Stimulated activated CD8-positive, alpha-beta memory T cell treated with anti-CD3 and anti-CD28 coated beads, Interleukin-12 subunit alpha, Interleukin-12 subunit beta, amount 100 ng/mL, for 1 hour (primary cell): ENCODE results near the gene NCAPD3.
"Not testable (repeated sequence)": the region's sequence is repeated elsewhere in the genome, so short reads cannot be mapped to it uniquely, and the experiment has no call there.

ENCODE experiments used
- DNase-seq: peaks from one replicate; pipeline ENCODE4 v3.0.0-alpha.2; 2020; ENCODE audit warnings: low read depth

NCAPD3 gene

DNA sequence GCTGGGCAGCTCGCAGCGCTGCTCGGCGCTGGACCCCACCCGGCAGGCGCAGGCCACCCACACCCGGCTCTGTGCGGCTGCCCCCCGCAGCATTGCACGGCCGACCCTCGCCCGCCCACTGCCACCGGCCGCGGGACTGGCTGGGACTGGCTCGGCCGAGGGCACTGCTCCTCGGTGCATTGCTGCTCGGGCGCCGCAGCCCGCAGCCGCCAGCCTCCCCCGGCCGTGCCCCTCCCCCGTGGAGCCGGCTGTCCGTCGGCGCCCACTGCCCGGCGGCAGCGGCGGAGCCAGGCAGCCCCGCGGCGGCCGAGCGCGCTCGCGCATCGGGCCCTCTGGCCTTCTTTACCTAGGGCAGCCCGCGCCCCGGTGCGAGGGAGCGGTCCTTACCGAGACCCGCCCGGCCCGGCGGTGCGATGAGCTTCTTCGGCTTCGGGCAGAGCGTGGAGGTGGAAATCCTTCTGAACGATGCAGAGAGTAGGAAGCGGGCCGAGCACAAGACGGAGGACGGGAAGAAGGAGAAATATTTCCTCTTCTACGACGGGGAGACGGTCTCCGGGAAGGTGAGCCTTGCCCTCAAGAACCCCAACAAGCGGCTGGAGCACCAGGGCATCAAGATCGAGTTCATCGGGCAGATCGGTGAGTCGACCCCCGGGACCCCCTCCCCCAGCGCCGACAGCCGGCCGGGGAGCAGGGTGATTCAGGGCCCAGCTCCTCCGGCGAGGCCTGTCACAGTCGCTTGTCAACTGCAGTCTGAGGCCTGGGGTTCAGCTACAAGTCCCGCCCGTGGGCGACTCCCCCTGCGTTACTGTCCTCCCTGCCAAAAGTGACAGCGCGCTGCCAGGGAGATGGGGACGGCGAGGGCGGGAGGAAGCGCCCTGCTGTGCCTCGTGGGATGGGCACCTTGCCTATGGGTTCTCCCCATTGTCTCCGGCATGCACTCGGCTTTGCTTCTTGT is 1.2 kb upstream of the NCAPD3 start:
- DNase-seq = peak; percentile 30

DNA sequence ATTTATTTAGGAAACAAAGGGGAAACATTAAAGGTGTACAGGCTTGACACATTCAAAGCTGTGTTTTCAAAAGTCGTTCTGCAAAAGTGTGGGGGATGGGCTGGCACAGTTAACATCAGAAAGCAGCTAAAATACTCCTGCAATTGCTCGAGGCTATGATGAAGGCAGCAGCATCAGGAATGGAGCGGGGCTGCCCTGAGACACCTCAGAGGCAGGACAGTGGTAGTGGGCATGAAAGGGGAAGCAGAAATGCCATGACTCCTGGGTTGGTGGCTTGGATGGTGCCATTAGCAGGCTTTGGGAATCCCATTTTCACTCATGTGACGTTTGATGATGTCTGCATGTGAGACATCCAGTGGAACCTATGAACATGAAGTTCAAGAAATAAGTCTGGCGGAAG is 646 bp downstream of the NCAPD3 start:
- no peak for DNase-seq

DNA sequence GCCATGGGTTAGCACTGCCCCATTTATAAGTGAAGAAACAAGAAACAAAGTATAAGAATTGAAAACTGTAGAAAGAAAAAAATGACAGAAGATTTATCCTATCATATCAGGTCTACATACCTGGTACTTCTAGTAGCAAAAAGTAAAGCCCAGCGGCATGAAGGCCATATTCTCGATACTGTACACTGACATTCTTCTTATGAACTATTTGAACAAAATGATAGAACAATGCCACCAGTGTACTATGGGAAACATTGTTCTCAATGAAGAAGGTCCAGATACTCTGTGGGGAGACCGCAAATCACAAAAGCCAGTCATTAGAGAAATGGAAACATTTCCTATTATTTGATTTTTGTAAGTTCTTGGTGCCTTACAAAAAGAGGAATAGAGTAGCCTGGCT is 7.0 kb downstream of the NCAPD3 start:
- DNase-seq = no peak

DNA sequence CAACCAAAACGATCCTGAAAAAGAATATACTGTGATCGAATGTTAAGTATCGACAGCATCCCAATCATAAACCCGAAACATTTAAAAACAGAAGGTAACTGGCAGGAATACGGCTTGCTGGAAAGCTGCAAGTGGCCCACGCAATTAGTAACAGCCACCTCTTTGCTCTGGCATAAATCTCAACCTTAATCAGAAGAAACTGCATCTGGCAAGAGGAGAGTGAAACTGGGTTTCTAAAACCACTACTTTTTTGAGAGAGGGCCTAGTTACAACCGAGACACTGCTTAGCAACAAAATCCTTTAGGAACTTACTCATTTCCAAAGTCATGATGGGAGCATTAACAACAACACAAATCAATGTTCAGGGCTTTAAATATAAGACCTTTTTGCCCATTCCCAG is 7.9 kb downstream of the NCAPD3 start:
- no peak for DNase-seq

DNA sequence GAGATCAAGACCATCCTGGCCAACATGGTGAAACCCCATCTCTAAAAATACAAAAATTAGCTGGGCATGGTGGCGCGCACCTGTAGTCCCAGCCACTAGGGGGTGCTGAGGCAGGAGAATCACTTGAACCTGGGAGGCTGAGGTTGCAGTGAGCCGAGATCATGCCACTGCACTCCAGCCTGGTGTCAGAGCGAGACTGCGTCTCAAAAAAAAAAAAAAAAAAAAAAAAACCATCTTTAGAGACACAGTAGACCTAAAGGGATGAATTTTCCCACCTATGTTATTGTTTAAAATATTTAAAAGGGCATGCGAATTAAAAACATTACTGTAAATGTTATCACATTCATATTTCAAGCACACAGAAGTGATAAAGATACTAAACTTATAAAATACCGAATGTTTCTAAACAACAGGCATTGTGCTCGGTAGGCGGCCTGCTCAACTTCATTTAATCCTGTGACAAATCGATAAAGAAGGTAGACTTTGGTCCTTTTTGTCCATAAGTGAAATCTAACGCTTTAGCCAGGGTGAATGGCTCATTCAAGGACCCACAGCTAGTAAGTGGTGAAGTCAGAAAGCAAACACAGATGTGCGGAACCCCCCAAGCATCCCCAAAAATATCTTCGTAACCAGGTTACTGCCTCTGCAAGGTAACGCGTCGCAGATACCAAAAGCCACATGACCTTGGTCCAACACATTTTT is 16.1 kb downstream of the NCAPD3 start:
- peak; percentile 44 for DNase-seq

DNA sequence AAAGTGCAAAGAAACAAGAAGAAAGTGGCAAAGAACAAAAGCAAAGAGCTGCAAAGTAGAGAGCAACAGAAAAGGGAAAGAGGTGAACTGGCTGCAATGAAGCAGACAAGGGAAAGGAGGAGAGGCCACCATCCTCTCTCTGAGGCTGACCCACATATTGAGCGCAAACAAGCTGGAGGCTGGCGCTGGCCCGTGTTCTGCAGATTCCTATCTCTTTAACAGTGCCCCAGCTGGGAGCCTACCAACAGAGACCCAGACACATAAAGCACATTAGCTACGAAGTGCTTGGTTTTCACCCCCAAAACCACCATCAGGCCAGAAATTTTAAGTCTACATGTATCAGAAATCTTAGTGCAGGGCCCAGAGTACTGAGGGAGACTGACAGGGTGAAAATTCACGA is 17.6 kb downstream of the NCAPD3 start:
- no peak for DNase-seq

DNA sequence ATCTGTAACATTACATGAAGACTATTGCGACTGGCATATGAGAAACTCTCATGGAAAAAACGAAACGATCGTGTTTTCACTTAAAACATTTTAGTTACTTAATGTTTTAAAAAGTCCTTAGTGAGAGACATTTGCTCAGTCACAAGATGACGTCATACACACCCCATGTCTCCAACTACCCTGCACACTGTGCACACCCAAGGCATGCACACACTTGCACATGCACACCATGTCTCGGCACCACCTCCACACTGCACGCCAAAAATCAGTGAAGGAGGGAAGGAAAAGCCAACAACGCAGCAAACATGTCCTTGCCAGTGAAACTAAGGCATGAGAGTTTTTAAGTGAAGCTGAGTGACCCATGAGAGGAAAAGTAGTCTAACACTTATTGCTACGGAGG is 18.0 kb downstream of the NCAPD3 start:
- DNase-seq = no peak

DNA sequence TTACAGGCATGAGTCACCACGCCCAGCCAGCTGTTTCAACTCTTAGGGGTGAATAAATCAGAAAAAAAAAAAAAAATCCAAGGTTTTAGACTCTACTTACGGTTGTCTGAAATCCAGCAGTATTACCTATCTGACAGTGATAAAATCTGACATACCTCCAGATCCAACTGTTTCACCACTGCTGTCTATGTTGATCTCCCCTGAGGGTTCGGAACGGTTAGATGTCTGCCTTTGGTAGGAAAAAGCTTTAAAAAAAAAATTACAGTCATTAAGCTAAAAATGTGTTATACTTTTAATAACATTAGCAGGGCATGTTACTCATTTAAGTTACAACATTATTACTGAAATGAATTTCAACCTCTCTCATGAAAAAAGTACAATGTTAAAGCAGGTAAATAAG is 21.1 kb downstream of the NCAPD3 start:
- DNase-seq = no peak

DNA sequence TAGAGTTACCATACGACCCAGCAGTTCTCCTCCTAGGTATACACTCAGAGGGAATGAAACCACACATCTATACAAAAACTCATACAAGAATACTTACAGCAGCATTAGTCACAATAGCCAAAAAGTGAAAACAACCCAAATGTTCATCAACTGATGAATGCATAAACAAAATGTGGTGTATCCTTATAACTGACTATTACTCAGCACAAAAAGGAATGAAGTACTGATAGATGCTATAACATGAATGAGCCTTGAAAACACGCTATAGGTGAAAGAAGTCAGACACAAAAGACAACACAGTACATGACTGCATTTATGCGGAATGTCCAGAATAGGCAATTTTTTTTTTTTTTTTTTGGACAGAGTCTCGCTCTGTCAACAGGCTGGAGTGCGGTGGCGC is 23.1 kb downstream of the NCAPD3 start:
- DNase-seq = no peak

DNA sequence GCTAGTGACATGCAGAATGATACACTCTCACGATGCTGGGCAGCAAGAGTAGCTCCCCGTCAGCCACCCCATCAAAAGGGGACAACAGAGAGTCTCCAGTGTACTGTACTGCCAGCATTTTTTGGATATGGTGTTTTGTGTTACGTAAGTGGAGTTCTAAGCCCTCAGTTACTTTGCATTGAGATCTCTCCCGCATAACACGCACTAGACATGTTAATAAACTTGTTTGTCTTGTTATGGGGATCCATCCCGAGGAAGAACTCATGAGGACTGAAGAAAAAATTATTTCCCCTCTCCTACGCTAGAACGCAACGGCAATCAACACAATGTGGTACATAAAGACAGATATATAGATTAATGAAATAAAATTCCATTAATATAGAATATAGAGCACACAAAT is 24.2 kb downstream of the NCAPD3 start:
- DNase-seq = no peak

DNA sequence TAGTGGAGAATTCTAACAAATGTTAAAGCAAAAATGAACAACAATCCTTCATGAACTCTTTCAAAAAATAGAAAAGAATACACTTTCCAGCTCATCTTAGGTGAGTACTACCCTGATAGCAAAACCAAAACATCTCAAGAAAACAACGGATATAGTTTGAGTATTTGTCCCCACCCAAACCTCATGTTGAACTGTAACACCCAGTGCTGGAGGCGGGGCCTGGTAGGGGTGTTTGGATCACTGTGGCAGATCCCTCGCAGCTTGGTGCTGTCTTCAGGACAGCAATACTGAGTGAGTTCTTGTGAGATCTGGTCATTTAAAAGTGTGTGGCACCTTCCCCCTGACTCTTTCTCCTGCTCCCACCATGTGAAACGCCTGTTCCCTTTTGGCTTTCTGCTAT is 27.0 kb downstream of the NCAPD3 start:
- no peak for DNase-seq

DNA sequence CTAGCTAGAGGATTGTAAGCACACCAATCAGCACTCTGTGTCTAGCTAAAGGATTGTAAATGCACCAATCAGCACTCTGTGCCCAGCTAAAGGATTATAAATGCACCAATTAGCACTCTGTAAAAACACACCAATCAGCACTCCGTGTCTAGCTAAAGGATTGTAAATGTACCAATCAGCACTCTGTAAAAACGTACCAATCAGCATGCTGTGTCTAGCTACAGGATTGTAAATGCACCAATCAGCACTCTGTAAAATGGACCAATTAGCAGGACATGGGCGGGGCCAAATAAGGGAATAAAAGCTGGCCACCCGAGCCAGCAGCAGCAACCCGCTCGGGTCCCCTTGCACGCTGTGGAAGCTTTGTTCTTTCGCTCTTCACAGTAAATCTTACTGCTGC is 35.7 kb downstream of the NCAPD3 start:
- DNase-seq = not testable (repeated sequence)

DNA sequence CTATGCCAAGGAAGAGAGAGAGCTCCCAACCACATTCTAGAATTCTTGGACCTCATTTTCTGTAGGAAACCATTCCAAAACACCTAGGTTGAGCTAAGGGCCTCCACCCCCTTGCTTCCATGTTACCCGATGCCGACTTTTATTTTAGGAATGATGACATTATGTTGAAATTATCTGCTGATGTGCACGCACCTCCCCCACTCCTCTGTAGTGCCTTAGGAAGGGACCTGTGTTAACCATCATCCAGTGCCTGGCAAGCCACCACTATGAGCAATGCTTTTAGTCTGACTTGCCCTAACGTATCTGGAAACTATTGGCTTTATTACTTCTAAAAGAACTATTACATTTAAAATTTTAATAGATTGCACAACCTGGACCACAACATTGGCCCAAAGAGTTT is 42.1 kb downstream of the NCAPD3 start:
- DNase-seq = no peak

DNA sequence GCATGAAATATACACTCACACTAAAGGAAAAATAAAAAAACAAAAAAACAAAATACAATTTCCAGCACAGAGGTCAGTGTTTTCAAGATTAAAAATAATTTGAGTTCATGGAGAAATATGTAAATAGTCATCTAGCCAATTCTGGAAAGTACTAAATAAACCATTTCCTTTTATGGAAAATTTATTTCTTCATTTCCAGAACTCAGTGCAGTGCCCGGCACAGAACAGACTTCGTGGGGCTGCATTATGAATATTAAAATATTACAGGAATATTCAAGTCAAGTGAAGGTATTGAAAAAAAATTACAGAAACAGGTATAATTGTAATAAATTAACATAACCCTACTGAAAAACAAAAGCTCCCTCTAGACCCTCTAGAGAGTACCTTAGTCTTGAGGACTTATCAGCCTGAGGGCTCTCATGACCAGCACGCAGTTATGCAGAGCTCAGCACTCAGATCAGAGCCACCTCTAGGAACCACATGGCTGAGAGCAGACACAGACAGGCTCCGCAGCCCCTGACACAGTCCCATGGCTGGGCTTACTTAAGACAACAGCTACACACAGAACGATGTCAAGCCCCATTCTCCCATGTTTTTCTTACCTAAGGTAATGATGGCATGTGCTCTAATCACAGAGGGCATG is 45.6 kb downstream of the NCAPD3 start:
- no peak for DNase-seq

DNA sequence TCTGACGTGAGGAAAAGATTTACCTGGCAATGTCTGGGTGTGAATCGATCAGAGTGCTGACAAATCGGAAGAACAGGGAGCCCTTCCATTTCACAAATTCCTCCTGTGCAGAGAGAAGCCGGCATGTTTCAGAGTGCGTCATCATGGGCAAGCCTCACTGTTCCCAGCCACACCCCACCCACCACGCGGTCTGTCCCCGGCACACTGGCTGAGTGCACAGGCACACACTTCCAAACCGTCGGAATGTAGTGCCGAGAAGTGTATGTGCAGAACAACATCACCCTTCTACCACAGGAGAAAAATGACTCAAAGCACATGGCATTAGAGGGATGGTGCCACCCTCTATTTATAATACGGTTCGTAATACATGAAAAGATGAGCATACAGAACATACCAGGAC is 47.5 kb downstream of the NCAPD3 start:
- DNase-seq = no peak

DNA sequence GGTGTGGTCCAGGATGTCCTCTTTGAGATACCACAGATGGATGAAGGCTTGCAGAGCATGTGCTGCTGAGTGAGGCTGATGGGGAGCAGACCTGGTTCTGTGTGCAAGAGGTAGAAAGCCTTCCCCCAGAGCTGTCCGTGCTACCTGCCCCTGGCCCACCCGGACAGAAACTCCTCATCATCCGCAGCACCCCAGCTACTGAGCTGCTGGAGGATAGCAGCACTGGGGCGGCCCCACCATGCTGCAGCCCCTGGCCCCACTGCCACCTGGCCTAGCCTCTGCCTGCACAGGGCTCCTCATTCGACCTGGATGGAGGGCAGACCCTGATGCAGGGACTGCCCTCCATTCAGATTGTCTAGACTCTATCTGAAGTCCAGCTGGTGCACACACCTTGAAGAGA is 50.5 kb downstream of the NCAPD3 start:
- DNase-seq = no peak

DNA sequence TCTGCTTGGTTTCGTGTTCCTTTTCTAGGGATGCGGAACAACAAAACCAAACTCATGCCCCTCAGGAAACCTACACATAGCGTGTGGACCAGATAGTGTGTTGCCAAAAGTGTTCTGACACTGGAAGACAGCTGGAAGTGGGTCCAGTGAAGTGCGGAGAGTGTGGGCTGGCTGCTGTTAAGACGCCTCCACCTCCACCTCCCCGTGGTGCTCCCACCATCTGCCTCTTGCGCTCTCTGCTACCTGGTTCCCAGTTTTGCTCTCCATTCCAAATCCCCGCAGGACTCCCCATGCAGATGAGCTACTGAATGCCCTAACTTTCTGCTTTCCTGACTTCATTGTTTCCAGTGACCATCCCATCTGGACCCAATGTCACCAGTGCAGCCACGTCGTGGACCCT is 51.8 kb downstream of the NCAPD3 start:
- DNase-seq = no peak

DNA sequence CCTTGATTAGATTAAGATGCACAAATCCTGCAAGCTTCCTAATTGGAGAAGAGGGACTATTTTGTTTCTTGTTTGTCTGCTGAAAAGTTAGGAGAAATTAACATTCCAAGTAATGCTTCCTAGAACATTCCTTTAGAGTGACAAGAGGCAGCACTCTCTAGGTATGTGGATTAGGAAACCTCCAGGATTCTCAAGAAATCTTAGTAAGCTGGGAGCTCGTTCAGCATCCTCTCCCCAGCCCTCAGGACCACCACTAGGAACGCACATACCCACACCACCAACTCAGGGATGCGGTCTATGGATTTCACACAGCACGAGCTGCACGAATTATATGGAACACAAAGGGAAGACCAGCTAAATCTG is 52.9 kb downstream of the NCAPD3 start:
- DNase-seq = no peak

DNA sequence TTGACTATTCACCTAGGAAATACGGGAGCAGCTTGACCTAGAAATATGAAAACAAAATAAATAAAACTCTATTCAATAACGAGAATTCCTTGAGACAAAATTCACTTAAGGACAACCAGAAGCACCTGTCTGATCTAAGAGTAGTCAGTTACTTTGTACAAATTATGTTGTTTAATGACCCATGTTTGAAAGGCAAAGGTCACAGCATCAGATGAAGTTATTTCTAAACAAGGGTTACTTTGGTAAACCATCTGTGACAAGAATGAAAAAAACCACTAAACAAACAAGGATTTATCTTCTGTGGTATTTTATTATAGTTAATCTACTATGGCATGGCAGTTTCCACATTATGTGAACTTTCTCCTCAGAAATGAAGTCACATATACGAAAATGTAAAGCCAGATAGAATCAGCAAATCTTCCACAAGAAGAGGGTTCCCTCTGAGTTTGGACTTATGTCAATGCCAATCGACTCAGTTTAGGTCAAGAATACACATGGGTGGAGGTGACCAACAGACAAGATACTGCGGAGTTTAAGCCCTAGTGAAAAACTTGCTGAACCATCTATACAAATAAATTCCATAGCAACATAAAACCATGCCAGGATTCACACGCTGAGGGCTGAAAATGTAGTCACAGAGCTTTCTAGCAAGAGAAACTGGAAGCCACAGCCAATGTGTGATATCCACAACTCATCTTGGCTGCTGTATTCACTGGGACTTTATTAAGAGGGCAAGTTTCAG is 53.4 kb downstream of the NCAPD3 start:
- DNase-seq = no peak

DNA sequence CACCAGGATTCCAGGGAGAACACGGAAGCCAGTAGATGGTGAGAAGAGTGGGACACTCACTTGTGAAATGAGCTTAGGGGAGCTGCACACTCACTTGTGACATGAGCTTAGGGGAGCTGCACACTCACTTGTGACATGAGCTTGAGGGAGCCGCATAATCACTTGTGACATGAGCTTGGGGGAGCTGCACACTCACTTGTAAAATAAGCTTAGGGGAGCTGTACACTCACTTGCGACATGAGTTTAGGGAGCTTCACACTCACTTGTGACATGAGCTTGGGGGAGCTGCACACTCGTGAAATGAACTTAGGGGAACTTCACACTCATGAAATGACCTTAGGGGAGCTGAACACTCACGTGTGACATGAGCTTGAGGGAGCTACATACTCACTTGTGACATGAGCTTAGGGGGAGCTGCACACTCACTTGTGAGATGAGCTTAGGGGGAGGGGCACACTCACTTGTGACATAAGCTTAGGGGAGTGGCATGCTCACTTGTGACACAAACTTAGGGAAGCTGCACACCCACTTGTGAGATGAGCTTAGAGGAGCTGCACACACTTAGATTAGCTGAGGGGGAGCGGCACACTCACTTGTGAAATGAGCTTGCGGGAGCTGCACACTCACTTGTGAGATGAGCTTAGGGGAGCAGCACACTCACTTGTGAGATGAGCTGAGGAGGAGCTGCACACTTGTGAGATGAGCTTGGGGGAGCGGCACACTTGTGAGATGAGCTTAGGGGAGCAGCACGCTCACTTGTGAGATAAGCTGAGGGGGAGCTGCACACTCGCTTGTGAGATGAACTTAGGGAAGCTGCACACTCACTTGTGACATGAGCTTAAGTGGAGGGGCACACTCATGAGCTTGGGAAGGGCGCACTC is 59.0 kb downstream of the NCAPD3 start:
- no peak for DNase-seq

DNA sequence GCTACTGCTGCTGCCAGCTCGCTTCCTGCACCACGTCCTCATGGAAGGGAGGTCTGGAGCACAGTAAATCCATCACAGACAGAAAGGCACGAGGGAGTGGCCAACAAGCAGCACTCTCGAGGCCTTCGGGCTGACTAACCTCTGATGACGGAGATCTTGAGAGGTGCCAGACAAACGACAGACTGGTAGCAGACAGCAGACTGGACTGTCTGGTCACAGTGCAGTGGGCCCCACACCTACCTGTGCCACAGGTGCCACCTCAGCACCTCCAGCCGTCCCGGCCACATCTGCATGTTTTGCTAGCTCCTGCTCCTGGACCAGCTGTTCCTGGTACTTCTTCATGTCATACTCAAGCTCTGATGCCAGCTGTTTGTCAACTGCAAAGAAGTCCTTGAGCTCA is 64.1 kb downstream of the NCAPD3 start:
- DNase-seq = no peak
